Measurements from ENCODE around the gene TCF4. TPM values are rescaled to one million over a fixed set of nuclear protein-coding genes. Genes with fewer than 3 reads are reported as not detected.

TCF4 gene
- total RNA-seq, 1 experiment from 2014 or later, result 104 TPM

- no peak for TF ChIP-seq ZNF219 (CRISPR knock-in tag; IDR thresholded peaks at IDR 0.05; ENCODE audit: borderline replicate concordance)
- TF ChIP-seq OVOL2 (CRISPR knock-in tag; IDR thresholded peaks at IDR 0.05; ENCODE audit: borderline replicate concordance), result no peak
- TF ChIP-seq, protein P1, sequence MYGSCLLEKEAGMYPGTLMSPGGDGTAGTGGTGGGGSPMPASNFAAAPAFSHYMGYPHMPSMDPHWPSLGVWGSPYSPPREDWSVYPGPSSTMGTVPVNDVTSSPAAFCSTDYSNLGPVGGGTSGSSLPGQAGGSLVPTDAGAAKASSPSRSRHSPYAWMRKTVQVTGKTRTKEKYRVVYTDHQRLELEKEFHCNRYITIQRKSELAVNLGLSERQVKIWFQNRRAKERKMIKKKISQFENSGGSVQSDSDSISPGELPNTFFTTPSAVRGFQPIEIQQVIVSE (CRISPR knock-in tag; IDR thresholded peaks at IDR 0.05; ENCODE audit: borderline replicate concordance), result no peak
- TF ChIP-seq RORB (CRISPR knock-in tag; IDR thresholded peaks at IDR 0.05), result no peak
- TF ChIP-seq USF2 (CRISPR knock-in tag; IDR thresholded peaks at IDR 0.05), result no peak
- TF ChIP-seq, protein P2, sequence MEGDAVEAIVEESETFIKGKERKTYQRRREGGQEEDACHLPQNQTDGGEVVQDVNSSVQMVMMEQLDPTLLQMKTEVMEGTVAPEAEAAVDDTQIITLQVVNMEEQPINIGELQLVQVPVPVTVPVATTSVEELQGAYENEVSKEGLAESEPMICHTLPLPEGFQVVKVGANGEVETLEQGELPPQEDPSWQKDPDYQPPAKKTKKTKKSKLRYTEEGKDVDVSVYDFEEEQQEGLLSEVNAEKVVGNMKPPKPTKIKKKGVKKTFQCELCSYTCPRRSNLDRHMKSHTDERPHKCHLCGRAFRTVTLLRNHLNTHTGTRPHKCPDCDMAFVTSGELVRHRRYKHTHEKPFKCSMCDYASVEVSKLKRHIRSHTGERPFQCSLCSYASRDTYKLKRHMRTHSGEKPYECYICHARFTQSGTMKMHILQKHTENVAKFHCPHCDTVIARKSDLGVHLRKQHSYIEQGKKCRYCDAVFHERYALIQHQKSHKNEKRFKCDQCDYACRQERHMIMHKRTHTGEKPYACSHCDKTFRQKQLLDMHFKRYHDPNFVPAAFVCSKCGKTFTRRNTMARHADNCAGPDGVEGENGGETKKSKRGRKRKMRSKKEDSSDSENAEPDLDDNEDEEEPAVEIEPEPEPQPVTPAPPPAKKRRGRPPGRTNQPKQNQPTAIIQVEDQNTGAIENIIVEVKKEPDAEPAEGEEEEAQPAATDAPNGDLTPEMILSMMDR (IDR thresholded peaks at IDR 0.05), result no peak
- TF ChIP-seq, protein P3, sequence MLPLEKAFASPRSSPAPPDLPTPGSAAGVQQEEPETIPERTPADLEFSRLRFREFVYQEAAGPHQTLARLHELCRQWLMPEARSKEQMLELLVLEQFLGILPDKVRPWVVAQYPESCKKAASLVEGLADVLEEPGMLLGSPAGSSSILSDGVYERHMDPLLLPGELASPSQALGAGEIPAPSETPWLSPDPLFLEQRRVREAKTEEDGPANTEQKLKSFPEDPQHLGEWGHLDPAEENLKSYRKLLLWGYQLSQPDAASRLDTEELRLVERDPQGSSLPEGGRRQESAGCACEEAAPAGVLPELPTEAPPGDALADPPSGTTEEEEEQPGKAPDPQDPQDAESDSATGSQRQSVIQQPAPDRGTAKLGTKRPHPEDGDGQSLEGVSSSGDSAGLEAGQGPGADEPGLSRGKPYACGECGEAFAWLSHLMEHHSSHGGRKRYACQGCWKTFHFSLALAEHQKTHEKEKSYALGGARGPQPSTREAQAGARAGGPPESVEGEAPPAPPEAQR (CRISPR knock-in tag; IDR thresholded peaks at IDR 0.05), result no peak
- TF ChIP-seq, protein P4, sequence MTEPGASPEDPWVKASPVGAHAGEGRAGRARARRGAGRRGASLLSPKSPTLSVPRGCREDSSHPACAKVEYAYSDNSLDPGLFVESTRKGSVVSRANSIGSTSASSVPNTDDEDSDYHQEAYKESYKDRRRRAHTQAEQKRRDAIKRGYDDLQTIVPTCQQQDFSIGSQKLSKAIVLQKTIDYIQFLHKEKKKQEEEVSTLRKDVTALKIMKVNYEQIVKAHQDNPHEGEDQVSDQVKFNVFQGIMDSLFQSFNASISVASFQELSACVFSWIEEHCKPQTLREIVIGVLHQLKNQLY (CRISPR knock-in tag; IDR thresholded peaks at IDR 0.05), result no peak
- no peak for TF ChIP-seq ZNF423 (CRISPR knock-in tag; IDR thresholded peaks at IDR 0.05)
- peak; percentile 29; the same call in 1 of the 2 replicates for TF ChIP-seq E2F1 (CRISPR knock-in tag; IDR thresholded peaks at IDR 0.05)
- TF ChIP-seq ATF2 (CRISPR knock-in tag; IDR thresholded peaks at IDR 0.05; ENCODE audit: borderline replicate concordance, low read depth), result no peak
- TF ChIP-seq NR2C2 (CRISPR knock-in tag; IDR thresholded peaks at IDR 0.05), result no peak
- no peak for TF ChIP-seq RELA (CRISPR knock-in tag; IDR thresholded peaks at IDR 0.05; ENCODE audit: borderline replicate concordance)
- TF ChIP-seq, protein P5, sequence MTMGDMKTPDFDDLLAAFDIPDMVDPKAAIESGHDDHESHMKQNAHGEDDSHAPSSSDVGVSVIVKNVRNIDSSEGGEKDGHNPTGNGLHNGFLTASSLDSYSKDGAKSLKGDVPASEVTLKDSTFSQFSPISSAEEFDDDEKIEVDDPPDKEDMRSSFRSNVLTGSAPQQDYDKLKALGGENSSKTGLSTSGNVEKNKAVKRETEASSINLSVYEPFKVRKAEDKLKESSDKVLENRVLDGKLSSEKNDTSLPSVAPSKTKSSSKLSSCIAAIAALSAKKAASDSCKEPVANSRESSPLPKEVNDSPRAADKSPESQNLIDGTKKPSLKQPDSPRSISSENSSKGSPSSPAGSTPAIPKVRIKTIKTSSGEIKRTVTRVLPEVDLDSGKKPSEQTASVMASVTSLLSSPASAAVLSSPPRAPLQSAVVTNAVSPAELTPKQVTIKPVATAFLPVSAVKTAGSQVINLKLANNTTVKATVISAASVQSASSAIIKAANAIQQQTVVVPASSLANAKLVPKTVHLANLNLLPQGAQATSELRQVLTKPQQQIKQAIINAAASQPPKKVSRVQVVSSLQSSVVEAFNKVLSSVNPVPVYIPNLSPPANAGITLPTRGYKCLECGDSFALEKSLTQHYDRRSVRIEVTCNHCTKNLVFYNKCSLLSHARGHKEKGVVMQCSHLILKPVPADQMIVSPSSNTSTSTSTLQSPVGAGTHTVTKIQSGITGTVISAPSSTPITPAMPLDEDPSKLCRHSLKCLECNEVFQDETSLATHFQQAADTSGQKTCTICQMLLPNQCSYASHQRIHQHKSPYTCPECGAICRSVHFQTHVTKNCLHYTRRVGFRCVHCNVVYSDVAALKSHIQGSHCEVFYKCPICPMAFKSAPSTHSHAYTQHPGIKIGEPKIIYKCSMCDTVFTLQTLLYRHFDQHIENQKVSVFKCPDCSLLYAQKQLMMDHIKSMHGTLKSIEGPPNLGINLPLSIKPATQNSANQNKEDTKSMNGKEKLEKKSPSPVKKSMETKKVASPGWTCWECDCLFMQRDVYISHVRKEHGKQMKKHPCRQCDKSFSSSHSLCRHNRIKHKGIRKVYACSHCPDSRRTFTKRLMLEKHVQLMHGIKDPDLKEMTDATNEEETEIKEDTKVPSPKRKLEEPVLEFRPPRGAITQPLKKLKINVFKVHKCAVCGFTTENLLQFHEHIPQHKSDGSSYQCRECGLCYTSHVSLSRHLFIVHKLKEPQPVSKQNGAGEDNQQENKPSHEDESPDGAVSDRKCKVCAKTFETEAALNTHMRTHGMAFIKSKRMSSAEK (CRISPR knock-in tag; IDR thresholded peaks at IDR 0.05; ENCODE audit: borderline replicate concordance), result no peak
- TF ChIP-seq, protein P6, sequence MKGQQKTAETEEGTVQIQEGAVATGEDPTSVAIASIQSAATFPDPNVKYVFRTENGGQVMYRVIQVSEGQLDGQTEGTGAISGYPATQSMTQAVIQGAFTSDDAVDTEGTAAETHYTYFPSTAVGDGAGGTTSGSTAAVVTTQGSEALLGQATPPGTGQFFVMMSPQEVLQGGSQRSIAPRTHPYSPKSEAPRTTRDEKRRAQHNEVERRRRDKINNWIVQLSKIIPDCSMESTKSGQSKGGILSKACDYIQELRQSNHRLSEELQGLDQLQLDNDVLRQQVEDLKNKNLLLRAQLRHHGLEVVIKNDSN (CRISPR knock-in tag; IDR thresholded peaks at IDR 0.05), result no peak; the same call in 1 of the 2 replicates
Observed at GRCh38 chr18:55589625-55590291, 1.8 kb upstream of the TCF4 start (continued).

Measured in WTC11 (cell line).